IPS DF 19.7 (cell line): ENCODE results near the gene SMG6.

Experiments
- DNase-seq: peaks from one replicate; pipeline ENCODE4 v3.0.0-alpha.2; 2013; ENCODE audit warnings: low read depth, low spot score

SMG6 gene

DNA sequence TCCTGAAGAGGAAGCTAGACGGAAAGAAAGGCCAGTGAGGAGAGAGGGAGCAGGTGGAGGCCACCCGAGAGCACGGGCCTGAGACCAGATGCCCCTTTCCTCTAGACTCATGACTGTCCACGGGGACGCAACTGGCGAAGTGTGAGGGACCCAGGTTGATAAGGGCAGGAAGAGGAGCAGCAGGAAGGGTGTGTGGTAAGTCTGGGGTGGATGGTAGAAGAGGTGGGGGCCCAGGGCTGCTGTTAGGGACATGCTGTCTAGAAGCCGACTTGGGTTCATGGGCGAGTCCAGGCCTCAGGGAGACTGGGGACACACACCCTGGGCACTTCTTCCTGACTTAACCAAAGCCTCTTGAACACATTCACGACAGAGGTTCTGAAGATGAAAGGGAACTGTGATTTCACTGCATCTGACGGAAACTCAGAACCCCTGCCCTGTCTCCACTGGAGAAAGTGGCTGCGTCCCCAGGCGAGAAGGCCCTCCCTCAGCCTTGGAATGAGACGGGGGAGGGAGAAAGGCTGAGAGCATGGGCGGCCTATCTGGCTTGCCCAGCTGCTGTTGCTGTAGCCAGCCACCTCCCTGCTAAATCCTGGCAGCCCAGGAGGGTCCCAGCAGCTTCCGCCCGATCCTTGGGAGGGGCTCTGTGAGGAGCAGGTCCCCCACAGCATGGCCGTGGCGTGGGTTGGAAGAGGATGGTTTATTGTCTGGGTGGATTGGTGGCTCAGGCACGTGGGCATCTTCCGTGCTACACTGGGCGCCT, 242.7 kb downstream of the SMG6 start:
- no peak for DNase-seq

DNA sequence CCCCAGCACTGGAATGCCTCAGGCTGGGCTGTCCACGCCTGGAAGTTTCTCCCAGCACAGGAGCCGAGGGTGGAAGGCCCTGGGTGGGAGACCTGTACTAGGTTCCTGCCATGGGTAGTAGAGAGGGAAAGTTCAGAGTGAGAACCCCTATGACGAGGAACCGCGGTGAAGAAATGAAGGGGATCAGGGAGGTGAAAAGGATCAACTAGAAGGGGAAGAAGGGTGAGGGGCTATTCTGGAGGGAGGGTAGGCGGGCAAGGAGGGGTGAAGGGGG, 243.3 kb downstream of the SMG6 start:
- DNase-seq, result no peak

DNA sequence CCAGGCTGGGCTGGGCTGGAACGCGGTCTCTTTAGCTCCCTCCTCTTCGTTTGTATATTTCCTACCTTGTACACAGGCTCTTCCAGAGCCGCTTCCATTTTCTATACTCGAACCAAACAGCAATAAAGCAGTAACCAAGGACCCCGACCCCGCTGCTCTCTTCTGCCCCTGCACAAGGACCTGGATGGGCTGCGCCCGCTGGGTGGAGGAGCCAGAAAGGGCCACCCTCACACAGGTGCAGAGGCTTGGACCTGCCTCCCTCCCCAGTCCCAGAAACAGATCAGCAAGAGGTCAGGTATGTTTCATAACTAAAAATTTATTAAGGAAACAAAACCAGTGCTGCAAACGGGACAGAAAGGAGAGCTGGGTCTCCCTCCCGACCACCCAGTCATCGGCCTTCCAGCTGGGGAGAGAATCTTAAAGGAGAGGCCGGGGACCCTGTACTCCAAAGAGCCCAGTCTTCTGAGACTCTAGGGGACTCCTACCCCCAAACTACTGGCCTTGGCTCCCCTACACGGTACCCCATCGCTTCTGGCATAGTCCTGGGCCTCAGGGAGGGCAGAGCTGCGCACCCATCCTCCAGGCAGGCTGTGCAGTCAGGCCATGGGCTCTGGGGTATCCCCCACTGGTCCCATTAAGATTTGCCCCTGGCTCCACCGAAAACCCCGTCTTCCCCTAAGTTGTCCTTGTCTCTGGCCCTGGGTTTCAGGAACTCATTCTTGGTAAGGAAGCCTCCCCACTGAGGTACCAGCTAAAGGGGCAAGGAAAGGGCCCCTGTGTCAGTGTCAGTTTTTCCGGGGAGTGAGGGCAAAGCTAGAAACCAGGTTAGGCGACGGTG, 243.8 kb downstream of the SMG6 start:
- no peak for DNase-seq

DNA sequence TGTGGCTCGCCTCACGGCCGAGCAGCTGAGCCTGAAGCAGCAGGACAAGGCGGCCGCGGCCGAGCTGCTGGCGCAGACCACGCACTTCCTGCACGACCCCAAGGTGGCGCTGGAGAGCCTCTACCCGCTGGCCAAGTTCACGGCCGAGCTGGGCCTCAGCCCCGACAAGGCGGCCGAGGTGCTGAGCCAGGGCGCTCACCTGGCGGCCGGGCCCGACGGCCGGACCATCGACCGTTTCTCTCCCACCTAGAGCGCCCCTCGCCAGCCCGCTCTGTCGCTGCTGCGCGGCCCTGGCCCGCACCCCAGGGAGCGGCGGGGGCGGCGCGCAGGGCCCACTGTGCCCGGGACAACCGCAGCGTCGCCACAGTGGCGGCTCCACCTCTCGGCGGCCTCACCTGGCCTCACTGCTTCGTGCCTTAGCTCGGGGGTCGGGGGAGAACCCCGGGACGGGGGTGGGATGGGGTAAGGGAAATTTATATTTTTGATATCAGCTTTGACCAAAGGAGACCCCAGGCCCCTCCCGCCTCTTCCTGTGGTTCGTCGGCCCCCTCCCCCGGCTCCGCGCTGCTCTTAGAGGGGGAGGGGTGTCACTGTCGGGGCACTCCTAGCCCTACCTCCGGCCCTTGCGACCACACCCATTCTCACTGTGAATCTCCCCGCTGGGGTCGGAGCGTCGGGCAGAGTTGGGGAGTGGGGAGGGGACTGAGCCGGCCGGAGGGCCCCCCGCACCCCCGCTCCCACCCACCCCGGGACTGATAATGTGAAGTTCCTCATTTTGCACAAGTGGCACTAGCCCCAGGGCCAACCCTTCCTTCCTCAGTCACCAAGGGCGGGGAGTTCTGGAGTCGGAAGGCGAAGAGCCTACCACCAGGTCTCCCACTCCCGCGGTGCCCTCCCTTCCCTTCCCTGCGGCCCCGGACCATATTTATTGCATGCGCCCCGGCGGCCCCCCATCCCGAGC, 244.7 kb downstream of the SMG6 start:
- no peak for DNase-seq

DNA sequence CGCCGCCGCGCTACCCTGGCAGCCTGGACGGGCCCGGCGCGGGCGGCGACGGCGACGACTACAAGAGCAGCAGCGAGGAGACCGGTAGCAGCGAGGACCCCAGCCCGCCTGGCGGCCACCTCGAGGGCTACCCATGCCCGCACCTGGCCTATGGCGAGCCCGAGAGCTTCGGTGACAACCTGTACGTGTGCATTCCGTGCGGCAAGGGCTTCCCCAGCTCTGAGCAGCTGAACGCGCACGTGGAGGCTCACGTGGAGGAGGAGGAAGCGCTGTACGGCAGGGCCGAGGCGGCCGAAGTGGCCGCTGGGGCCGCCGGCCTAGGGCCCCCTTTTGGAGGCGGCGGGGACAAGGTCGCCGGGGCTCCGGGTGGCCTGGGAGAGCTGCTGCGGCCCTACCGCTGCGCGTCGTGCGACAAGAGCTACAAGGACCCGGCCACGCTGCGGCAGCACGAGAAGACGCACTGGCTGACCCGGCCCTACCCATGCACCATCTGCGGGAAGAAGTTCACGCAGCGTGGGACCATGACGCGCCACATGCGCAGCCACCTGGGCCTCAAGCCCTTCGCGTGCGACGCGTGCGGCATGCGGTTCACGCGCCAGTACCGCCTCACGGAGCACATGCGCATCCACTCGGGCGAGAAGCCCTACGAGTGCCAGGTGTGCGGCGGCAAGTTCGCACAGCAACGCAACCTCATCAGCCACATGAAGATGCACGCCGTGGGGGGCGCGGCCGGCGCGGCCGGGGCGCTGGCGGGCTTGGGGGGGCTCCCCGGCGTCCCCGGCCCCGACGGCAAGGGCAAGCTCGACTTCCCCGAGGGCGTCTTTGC, 245.6 kb downstream of the SMG6 start:
- no peak for DNase-seq

DNA sequence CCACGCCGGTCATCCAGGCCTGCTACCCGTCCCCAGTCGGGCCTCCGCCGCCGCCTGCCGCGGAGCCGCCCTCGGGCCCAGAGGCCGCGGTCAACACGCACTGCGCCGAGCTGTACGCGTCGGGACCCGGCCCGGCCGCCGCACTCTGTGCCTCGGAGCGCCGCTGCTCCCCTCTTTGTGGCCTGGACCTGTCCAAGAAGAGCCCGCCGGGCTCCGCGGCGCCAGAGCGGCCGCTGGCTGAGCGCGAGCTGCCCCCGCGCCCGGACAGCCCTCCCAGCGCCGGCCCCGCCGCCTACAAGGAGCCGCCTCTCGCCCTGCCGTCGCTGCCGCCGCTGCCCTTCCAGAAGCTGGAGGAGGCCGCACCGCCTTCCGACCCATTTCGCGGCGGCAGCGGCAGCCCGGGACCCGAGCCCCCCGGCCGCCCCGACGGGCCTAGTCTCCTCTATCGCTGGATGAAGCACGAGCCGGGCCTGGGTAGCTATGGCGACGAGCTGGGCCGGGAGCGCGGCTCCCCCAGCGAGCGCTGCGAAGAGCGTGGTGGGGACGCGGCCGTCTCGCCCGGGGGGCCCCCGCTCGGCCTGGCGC, 246.3 kb downstream of the SMG6 start:
- no peak for DNase-seq

DNA sequence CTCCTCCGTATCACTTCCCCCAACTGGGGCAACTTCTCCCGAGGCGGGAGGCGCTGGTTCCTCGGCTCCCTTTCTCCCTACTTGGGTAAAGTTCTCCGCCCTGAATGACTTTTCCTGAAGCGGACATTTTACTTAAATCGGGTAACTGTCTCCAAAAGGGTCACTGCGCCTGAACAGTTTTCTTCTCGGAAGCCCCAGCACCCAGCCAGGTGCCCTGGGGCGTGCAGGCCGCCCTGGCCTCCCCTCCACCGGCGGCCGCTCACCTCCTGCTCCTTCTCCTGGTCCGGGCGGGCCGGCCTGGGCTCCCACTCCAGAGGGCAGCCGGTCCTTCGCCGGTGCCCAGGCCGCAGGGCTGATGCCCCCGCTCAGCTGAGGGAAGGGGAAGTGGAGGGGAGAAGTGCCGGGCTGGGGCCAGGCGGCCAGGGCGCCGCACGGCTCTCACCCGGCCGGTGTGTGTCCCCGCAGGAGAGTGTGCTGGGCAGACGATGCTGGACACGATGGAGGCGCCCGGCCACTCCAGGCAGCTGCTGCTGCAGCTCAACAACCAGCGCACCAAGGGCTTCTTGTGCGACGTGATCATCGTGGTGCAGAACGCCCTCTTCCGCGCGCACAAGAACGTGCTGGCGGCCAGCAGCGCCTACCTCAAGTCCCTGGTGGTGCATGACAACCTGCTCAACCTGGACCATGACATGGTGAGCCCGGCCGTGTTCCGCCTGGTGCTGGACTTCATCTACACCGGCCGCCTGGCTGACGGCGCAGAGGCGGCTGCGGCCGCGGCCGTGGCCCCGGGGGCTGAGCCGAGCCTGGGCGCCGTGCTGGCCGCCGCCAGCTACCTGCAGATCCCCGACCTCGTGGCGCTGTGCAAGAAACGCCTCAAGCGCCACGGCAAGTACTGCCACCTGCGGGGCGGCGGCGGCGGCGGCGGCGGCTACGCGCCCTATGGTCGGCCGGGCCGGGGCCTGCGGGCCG, 247.1 kb downstream of the SMG6 start:
- no peak for DNase-seq

DNA sequence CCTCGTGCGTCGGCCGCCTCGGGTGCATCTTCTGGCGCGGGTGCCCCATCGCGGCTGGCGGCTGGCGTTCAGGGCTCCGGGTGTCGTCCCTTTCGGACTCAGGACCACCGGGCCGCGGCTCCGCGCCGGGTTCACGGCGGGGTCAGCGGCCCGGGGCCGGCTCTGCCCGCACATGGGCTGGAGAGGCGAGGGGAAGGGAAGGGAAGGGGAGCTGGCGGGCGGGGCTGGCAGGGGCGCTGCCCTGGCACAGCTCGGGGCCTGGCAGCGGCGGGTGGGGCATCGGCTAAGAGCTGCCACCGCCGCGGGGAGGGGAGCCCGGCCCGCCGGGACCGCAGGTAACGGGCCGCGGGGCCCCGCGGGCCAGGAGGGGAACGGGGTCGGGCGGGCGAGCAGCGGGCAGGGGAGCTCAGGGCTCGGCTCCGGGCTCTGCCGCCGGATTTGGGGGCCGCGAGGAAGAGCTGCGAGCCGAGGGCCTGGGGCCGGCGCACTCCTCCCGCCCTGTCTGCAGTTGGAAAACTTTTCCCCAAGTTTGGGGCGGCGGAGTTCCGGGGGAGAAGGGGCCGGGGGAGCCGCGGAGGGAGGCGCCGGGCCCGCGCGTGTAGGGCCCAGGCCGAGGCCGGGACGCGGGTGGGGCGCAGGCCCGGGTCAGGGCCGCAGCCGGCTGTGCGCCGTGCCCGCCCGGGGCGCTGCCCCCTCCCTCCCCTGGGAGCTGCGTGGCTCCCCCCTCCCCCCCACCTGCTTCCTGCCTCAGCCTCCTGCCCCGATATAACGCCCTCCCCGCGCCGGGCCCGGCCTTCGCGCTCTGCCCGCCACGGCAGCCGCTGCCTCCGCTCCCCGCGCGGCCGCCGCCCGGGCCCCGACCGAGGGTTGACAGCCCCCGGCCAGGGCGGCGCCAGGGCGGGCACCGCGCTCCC, 248.0 kb downstream of the SMG6 start:
- DNase-seq, result no peak

DNA sequence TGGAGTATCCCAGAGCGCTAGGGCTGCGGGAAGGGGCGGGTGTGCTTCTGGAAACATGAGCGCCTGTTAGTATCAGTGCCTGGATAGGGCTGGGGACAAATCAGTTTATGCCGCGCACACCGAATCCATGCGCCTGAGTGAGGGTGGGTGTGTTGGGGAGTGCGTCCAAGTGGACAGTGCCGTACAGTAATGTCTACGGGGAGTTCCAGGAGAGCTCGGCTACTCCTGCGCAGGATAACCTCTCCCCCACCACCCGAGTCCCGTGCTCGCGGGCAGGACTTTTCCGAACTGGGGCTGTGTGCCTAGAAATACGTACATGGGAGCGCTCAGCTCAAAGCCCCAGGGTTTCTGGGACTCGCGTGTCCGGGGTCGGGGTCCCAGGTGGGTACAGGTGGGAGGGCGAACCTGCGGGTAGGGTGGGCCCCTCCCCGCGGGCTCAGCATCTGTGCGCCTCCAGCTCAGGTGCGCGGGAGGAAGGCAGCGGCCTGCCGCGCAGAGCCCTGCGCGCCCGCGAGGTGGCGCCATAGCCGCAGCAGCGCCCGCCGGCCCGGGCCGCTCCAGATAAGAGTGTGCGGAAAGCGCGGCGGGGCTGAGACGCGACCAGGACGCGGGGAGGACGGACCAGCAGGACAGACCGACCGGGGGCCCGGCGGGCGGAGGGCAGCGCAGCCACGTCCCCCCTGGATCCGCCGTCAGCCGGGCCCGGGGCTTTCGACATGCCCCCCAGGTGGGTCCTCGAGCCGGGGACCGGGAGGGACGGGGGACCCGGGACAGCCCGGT, 248.9 kb downstream of the SMG6 start, which contains the start of gene HIC1:
Gene HIC1 (plus strand): TSS at position 592 of the 780 bp plus-strand sequence. CDS start 1,588 bp downstream, outside the sequence.
- no peak for DNase-seq

DNA sequence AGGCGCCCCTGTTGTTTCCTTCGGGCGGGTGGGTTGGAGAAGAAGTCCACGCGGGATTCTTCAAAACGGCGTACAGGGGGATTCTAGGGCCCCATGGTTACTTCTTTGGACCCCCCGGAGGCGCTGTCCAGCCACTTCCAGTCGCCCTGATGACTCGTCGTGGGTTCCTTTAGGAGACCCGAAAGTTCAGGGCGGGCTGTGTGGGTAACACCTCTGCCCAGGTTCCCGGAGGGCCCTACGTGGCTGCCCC, 249.4 kb downstream of the SMG6 start:
- DNase-seq, result no peak

DNA sequence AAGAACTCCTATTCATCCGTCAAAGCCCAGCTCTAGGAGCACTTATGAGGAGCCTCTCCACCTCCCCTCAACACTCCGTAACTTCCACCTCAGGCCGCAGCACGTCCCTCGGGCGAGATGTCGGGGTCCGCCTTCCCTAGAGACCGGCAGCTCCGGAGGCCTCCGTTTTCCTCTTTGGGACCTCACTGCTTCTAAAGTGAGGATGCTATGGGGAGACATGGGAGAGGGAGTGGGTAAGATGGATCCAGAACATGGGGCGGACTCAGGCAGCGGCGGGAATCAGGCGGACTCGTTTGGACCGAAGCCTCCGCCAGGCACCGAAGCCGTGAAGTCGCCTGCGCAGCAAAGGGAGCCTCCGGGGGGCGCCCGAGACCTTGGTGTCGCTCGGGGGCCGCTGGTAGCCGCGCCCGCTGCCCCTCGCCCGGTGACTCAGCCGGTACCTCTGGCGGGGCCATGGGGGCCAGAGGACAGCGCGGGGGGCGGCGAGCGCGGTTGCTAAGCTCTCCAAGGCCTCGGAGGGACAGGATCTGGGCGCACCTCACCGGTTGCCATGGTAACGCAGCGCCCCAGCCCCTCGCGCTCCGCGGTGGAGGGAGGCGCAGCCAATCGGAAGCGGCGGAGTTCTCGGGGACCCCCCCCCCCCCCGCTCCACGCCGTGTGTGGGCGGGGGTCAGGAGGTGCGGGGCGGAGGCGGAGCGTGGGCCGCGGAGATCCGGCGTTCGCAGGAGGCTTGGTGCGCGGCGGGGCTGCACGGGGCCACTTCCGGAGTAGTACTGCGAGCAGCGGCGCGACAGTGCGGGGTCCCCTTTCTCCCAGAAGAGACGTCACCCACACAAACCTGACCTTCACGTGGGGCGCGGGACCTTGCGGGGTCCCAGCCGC, 250.0 kb downstream of the SMG6 start:
- no peak for DNase-seq

DNA sequence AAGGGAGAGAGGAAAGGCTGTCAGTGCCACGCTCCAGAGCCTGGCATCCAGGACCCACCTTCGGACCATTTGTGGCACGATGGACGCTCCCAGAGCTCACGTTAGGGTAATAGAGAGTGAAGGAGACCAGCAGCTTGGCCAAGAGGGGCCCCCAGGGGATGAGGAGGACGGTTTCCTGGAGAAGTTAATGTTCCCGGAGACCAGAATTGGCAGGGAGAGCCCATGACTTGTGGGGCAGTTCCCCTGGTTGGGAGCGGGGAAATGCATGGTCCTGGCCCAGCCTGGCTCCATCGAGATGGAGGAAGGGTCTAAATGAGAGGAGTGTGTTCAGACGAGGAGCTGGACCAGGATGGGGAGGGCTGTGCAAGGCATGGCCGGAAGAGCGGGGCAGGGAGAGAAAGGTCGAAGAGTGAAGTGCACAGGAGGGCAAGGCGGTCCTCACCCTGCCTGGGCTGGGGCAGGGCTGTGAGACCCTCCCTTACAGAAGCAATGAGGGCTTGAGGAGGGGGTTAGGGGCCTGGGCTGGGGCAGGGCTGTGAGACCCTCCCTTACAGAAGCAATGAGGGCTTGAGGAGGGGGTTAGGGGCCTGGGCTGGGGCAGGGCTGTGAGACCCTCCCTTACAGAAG, 251.5 kb downstream of the SMG6 start:
- no peak for DNase-seq

DNA sequence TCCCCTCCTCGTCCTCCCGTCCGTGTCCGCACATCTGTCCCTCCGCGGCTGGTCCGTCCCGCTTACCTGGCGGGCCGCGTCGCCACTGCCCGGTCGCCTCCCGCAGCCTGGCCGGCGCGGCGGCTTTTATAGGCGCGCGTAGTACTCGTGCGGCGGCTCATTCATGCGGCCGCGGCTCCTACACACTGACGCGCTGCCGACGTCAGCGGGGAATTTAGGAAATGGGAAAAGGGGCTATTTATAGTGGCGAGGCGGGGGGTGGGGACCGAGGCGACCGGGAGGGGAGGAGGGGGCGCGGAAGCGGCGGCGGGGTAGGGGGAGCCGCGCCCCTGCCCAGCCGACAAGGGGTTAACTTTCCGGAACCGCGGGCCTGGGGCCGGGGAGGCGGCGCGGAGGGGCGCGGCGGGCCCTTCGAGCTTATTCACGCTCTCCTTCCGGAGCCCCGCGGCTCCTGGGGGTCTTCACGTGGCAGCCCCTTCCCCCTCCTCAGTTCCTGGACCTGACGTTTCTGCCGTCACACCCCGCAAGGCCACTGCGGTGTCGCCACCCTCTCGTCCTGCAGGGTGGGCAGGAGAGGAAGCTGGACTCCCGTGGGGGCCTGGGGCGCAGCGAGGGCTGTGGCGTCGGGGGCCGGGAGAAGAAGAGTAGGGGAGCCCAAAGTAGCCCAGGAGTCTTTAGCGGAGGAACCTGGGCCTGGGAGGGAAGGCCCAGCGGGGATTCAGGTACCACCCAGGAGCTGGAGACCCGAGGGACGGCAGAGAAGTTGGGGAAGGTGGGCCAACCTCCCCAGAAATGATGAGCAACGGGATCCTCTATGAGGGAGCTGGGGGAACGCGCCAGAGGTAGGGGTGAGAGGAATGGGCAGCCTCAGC, 252.3 kb downstream of the SMG6 start:
- no peak for DNase-seq

DNA sequence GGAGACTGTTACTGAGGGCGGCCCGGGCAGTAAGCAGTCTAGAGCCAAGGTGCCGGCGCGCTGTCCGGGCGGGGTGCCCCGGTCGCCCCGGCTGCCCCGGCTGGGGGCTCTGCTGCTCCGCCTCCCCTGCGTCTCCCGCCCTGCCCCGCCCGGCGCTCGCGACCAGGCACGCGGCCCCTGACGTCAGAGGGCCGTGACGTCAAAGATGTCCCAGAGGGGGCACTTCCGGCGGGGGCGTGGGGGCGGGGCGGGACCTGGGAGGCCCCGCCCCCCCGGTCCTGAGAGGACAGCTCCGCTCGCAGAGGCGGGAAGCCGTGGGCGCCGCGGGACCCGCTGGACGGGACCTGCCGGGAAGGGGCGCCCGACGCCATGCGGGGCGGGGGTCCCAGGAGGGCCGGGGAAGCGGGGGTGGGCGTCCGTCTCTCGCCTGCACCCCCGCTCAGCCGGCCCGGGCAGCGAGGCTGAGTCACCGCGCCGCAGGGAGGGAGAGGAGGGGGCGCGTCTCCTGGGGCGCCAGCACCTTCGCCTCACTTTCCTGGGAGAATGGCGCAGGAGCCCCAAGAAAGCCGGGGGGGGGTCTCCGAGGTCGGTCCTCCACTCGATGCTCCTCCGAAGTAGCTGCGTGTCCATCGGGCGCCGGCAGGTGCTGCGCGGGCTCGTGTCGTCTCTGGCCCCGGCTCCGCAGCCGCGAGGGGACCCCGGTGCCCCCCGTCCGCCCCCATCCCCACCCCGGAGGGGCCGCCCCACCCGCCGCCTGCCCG, 253.1 kb downstream of the SMG6 start:
- DNase-seq, result no peak
